ENCODE results near the gene XPNPEP2. TPM values are rescaled to one million over a fixed set of nuclear protein-coding genes. Genes with fewer than 3 reads are reported as not detected.

XPNPEP2 gene
- total RNA-seq, 1 experiment from 2014 or later: not detected

DNA sequence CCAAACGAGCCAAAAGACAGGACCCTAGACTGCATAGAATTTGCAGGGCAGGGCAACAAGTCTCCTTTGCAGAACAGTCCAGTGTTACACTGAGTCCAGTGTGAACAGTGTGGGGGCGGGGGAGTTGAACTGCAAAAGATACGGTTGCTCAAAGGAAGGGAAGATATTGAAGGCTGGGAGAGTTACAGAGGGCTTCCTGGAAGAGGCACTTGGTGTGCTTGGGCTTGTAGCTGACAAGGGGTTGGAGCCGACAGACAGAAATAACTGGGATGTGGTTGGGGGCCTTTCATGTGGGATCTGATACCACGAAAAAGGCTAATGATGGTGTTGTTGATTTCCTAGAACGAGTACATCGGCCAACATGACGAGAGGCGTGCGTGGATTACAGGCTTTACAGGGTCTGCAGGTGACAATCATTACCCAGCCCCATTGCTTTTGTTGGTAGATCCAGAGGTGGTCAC, 6.1 kb downstream of the XPNPEP2 start:
- no peak for ATAC-seq

DNA sequence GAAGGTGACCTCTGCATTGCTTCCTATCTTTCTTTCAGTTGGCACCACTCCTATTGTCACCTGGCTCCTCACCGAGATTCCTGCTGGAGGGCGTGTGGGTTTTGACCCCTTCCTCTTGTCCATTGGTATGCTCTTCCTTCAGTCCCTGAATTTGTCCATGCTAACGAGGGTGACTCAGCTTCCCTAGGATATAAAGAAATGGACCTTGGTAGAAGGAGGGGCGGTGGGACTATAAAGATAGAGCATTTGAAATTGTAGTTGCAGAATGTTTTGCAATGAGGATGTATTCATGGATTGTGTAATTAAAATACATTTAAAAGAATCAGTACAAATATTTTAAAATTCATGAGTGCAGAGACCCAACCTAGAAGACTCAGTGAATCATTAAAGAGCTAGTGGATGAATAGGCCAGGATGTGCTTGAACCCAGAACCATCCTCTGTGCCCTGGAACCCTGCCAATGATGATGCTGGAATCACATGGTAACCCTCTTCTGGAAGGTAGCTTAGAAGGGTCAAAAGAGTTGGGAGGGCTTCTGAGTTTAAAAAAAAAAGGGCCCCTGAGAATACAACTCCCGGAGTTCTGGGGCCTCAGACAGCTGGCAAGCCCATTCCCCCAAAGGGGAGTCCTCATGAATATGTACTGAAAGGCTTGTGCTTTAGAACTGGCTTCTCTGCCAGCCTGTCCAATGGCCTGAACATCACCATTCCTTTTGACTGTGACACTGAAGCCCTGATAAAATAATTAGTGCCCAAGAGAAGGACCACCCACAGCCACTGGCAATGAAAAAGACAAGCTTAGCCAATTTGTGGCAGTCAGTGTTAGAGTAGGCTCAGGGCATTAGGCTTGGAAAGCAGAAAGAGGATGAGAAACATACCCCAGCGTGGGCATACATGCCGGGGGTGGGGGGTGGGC, 8.0 kb downstream of the XPNPEP2 start:
- ChIA-PET POLR2A (interaction anchor here (0.6 kb wide), 1 partner anchor 132 kb away, joined by 3 read pairs; no protein-coding TSS in a partner anchor), CTCF (no interaction called here)
- Histone ChIP-seq H3K27ac (ENCODE audit: low read length) (no peak overlapping the region), H3K4me1 (ENCODE audit: control insufficient read depth, insufficient read depth, low read length) (no peaks in the 10 kb centered on the region), H3K36me3 (ENCODE audit: control insufficient read depth, insufficient read depth, low read length) (no peaks in the 10 kb centered on the region), H3K9me3 (ENCODE audit: control insufficient read depth, insufficient read depth, low read depth, low read length) (no peaks in the 10 kb centered on the region), H3K4me3 (ENCODE audit: low read depth in 2 of 2, low read length in 2 of 2) (no peak overlapping the region), H3K27me3 (ENCODE audit: control insufficient read depth, insufficient read depth, low read length) (peaks cover 3% of the 10 kb centered on the region; the same call in 1 of the 2 replicates)
- BruUV-seq (replicated peaks): no TSS peak
- TF ChIP-seq, protein P1, sequence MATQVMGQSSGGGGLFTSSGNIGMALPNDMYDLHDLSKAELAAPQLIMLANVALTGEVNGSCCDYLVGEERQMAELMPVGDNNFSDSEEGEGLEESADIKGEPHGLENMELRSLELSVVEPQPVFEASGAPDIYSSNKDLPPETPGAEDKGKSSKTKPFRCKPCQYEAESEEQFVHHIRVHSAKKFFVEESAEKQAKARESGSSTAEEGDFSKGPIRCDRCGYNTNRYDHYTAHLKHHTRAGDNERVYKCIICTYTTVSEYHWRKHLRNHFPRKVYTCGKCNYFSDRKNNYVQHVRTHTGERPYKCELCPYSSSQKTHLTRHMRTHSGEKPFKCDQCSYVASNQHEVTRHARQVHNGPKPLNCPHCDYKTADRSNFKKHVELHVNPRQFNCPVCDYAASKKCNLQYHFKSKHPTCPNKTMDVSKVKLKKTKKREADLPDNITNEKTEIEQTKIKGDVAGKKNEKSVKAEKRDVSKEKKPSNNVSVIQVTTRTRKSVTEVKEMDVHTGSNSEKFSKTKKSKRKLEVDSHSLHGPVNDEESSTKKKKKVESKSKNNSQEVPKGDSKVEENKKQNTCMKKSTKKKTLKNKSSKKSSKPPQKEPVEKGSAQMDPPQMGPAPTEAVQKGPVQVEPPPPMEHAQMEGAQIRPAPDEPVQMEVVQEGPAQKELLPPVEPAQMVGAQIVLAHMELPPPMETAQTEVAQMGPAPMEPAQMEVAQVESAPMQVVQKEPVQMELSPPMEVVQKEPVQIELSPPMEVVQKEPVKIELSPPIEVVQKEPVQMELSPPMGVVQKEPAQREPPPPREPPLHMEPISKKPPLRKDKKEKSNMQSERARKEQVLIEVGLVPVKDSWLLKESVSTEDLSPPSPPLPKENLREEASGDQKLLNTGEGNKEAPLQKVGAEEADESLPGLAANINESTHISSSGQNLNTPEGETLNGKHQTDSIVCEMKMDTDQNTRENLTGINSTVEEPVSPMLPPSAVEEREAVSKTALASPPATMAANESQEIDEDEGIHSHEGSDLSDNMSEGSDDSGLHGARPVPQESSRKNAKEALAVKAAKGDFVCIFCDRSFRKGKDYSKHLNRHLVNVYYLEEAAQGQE (IDR thresholded peaks at IDR 0.05; ENCODE audit: insufficient read depth in 1 of 2, low read depth in 2 of 2, low read length in 1 of 2): no peak
- TF ChIP-seq POLR2AphosphoS5 (IDR thresholded peaks at IDR 0.05; ENCODE audit: low read depth, low read length) (no peak), TCF7L2 (IDR thresholded peaks at IDR 0.05; ENCODE audit: low read depth, low read length) (no peak), SIN3A (IDR thresholded peaks at IDR 0.05; ENCODE audit: borderline replicate concordance, insufficient read depth, low read depth, low read length) (no peak)
- TF ChIP-seq, protein P2, sequence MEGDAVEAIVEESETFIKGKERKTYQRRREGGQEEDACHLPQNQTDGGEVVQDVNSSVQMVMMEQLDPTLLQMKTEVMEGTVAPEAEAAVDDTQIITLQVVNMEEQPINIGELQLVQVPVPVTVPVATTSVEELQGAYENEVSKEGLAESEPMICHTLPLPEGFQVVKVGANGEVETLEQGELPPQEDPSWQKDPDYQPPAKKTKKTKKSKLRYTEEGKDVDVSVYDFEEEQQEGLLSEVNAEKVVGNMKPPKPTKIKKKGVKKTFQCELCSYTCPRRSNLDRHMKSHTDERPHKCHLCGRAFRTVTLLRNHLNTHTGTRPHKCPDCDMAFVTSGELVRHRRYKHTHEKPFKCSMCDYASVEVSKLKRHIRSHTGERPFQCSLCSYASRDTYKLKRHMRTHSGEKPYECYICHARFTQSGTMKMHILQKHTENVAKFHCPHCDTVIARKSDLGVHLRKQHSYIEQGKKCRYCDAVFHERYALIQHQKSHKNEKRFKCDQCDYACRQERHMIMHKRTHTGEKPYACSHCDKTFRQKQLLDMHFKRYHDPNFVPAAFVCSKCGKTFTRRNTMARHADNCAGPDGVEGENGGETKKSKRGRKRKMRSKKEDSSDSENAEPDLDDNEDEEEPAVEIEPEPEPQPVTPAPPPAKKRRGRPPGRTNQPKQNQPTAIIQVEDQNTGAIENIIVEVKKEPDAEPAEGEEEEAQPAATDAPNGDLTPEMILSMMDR (IDR thresholded peaks at IDR 0.05): no peak
- no peak for DNase-seq (ENCODE audit: low read depth, low spot score)
- in situ Hi-C loops (cut with HindIII; ENCODE audit: low pct_unique_long_range_greater_than_20kb, low sequenced_read_pairs) (no loop called here), intact Hi-C loops (cut with micrococcal nuclease; ENCODE audit: unreplicated experiment) (no loop called here)
- ATAC-seq: no peak

More for the DNA sequence above, 6.1 kb downstream of the XPNPEP2 start:
- no peak for DNase-seq (ENCODE audit: low read depth, low spot score)
- no peaks in the 10 kb centered on the region for H3K4me1 ChIP-seq (ENCODE audit: control insufficient read depth, insufficient read depth, low read length)
- TF ChIP-seq SIN3A (IDR thresholded peaks at IDR 0.05; ENCODE audit: borderline replicate concordance, insufficient read depth, low read depth, low read length) (no peak), TCF7L2 (IDR thresholded peaks at IDR 0.05; ENCODE audit: low read depth, low read length) (no peak), POLR2AphosphoS5 (IDR thresholded peaks at IDR 0.05; ENCODE audit: low read depth, low read length) (no peak)
- TF ChIP-seq, protein P2 (IDR thresholded peaks at IDR 0.05): no peak
- TF ChIP-seq, protein P1 (IDR thresholded peaks at IDR 0.05; ENCODE audit: insufficient read depth in 1 of 2, low read depth in 2 of 2, low read length in 1 of 2): no peak
- H3K27me3 ChIP-seq (ENCODE audit: control insufficient read depth, insufficient read depth, low read length): peaks cover 3% of the 10 kb centered on the region; the same call in 1 of the 2 replicates
- intact Hi-C loops (cut with micrococcal nuclease; ENCODE audit: unreplicated experiment) (no loop called here), in situ Hi-C loops (cut with HindIII; ENCODE audit: low pct_unique_long_range_greater_than_20kb, low sequenced_read_pairs) (no loop called here)
- no peak overlapping the region for H3K27ac ChIP-seq (ENCODE audit: low read length)
- H3K9me3 ChIP-seq (ENCODE audit: control insufficient read depth, insufficient read depth, low read depth, low read length): no peaks in the 10 kb centered on the region
- POLR2A ChIA-PET: no interaction called here
- CTCF ChIA-PET: no interaction called here
- no peak overlapping the region for H3K4me3 ChIP-seq (ENCODE audit: low read depth in 2 of 2, low read length in 2 of 2)
- no TSS peak for BruUV-seq (replicated peaks)
- H3K36me3 ChIP-seq (ENCODE audit: control insufficient read depth, insufficient read depth, low read length): no peaks in the 10 kb centered on the region
